Spleen (tissue), 7 donors: ENCODE measurements around the gene CSNK2A1.

Experiments
- CTCF ChIP-seq, 11 experiments: fragments of 200-600 bp in 7 of 11; fragments of 450-650 bp in 4 of 11; sonication (generic) in 4 of 11; IDR thresholded peaks in 8 of 11; conservative IDR thresholded peaks in 3 of 11; 1 replicate in 7 of 11; 2 replicates in 4 of 11; pipeline versions ENCODE4 v1.4.0 to v1.8.0; 2016 to 2021; ENCODE audit warnings: antibody characterized with exemption in 11 of 11, inconsistent platforms in 4 of 11, mild to moderate bottlenecking in 1 of 11
- POLR2A ChIP-seq, 3 donors: fragments of 450-650 bp; IDR thresholded peaks; one replicate each; pipeline ENCODE4 v1.5.1; 2017; ENCODE audit warnings: antibody characterized with exemption in 3 of 3, mild to moderate bottlenecking in 1 of 3
- POLR2AphosphoS5 ChIP-seq, 3 donors: sonication (generic); formaldehyde crosslinking; IDR thresholded peaks; one replicate each; pipeline ENCODE4 v1.5.1; 2017; ENCODE audit warnings: antibody characterized with exemption in 3 of 3
- donor health status: DM: no; HTN: no; CAD: no; lungs with moderate emphysema.
- donor health status: DM: no; HTN: no; CAD: no.
- donor health status: DM: no; HTN: no; CAD: no.

DNA sequence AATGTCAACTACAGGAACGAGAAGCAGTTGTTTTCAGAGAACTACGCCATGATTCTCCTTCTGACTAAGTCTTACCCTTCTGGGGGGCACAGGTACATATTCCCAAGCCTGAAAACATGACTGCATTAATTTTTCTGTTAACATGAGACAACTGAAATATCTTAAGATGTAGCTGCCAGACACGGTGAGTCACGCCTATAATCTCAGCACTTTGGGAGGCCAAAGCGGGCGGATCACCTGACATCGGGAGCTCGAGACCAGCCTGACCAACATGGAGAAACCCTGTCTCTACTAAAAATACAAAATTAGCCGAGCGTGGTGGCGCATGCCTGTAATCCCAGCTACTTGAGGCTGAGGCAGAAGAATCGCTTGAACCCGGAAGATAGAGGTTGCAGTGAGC lies 103.0 kb downstream of the CSNK2A1 start:
- TF ChIP-seq CTCF (IDR thresholded peaks at IDR 0.05 in 8 of 11, conservative IDR thresholded peaks at IDR 0.05 in 3 of 11): no peak
- TF ChIP-seq POLR2AphosphoS5 (IDR thresholded peaks at IDR 0.05): no peak
- no peak for TF ChIP-seq POLR2A (IDR thresholded peaks at IDR 0.05)
